H1 (cell line): Measurements from ENCODE around the gene TMEM108. TPM values are rescaled to one million over a fixed set of nuclear protein-coding genes. Genes with fewer than 3 reads are reported as not detected.

Experiments used
- CBX5 ChIP-seq: fragments of 300-800, 300-1000 bp; sonication (generic); IDR thresholded peaks from 2 replicates; pipeline ENCODE4 v1.7.1; 2016; ENCODE audit warnings: antibody characterized with exemption, low read length, low read depth
- GABPA ChIP-seq: IDR thresholded peaks from 2 replicates; pipeline ENCODE4 v1.6.1; 2011; ENCODE audit warnings: mild to moderate bottlenecking, low read length, moderate library complexity, borderline replicate concordance; ENCODE audit not compliant: insufficient read depth
- polyA plus RNA-seq, 7 experiments: library from polyadenylated mRNA; depleted of rRNA in 3 of 7; stranded (reverse) in 5 of 7; unstranded in 2 of 7; fragments of >200 nt in 5 of 7; fragments of 200-250 nt in 2 of 7; gene quantifications; 1 replicate in 5 of 7; 2 replicates in 1 of 7; 4 replicates in 1 of 7; pipeline versions ENCODE4 v1.2.1 to v1.2.3, GENCODE V29; 2011 to 2013; ENCODE audit warnings: missing spikeins in 2 of 7, mixed read lengths in 2 of 7
- total RNA-seq: library from RNA; stranded (reverse); fragmentation: NEBNext Ultra II Directional; extraction: Animal tissue kit (Norgen Biotek cat#: 25700); gene quantifications from 2 replicates; pipeline ENCODE4 v1.2.1, GENCODE V29; 2021

Gene TMEM108
- total and polyA plus RNA-seq, 2 of the 8 experiments (the other 6 are each of a cell fraction or from before 2014, with no cell fraction given), result 14.3 to 16.2 TPM

DNA sequence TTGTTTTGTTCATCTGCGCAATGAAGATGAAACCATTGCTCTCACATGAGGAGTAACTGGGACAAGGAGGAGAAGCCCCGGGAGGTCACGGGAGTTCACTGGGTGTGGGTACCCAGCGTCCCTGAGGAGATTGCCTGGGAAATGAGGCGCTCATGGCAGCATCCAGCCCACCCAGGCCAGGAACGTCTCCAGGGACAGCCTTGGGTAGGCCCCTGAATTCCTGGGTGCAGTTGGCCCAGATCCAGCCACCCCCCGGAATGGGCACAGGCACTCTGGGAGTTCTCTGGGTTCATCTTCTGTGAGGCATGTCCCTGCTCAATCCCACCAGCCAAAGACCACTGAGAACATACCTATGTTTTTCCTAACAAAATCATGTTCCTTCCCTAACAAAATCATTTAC is 380.2 kb downstream of the TMEM108 start (continued):
- TF ChIP-seq GABPA (no peak), CBX5 (no peak)
